Heart right ventricle (tissue), 16 donors: ENCODE data around the gene MYOD1. TPM values are rescaled to one million over a fixed set of nuclear protein-coding genes. Genes with fewer than 3 reads are reported as not detected.

Source experiments
- ATAC-seq, 8 donors: fragments of 200-7000 bp; cut with Tn5 transposase; one replicate each; pipeline ENCODE4 v1.9.1; 2020; ENCODE audit warnings: mild to moderate bottlenecking in 8 of 8, moderate library complexity in 8 of 8, moderate number of reproducible peaks in 1 of 8
- DNase-seq, 2 donors: peaks; one replicate each; pipeline ENCODE4 v3.0.0-alpha.2; 2020
- H3K27ac ChIP-seq, 10 donors: fragments of 200-600 bp; sonication (generic) in 2 of 10; one replicate each; pipeline versions ENCODE4 v1.5.0 to v1.8.0; 2020 to 2022; ENCODE audit warnings: mild to moderate bottlenecking in 3 of 10
- H3K27me3 ChIP-seq, 7 donors: fragments of 200-600 bp; one replicate each; pipeline ENCODE4 v1.8.0; 2021 to 2022; ENCODE audit warnings: mild to moderate bottlenecking in 2 of 7
- H3K36me3 ChIP-seq, 9 donors: fragments of 200-600 bp; sonication (generic) in 1 of 9; one replicate each; pipeline versions ENCODE4 v1.5.0 to v1.8.0; 2020 to 2022; ENCODE audit warnings: mild to moderate bottlenecking in 2 of 9
- H3K4me1 ChIP-seq, 9 donors: fragments of 200-600 bp; sonication (generic) in 1 of 9; one replicate each; pipeline versions ENCODE4 v1.5.0 to v1.8.0; 2020 to 2022; ENCODE audit warnings: mild to moderate bottlenecking in 4 of 9
- H3K4me3 ChIP-seq, 10 donors: fragments of 200-600 bp; sonication (generic) in 2 of 10; one replicate each; pipeline versions ENCODE4 v1.5.0 to v1.8.0; 2020 to 2022; ENCODE audit warnings: mild to moderate bottlenecking in 7 of 10, moderate library complexity in 2 of 10
- H3K9me3 ChIP-seq, 11 donors: fragments of 200-600 bp in 10 of 11; sonication (generic) in 2 of 11; one replicate each; pipeline versions ENCODE4 v1.5.0 to v1.8.0; 2013 to 2022; ENCODE audit warnings: mild to moderate bottlenecking in 2 of 11, control low read depth in 1 of 11, moderate library complexity in 1 of 11
- WGBS, 2 donors: extraction: QIAGEN DNeasy Blood & Tissue Kit; methylation state at CpG; one replicate each; pipeline ENCODE4 v1.1.7; 2013; ENCODE audit warnings: inconsistent platforms in 1 of 2; 5-methylcytosine and 5-hydroxymethylcytosine counted together
- intact Hi-C, 10 donors: fragments of 100-400 bp; cut with DNase I; formaldehyde crosslinking; loops; one replicate each; pipeline versions ENCODE4 v1.11.1 to v1.14.2; 2022
- polyA plus RNA-seq, 2 donors: library from polyadenylated mRNA; stranded (reverse); fragments of 200-250 nt; gene quantifications; one replicate each; pipeline ENCODE4 v1.2.3, GENCODE V29; 2013
- total RNA-seq, 10 donors: library from RNA; stranded (reverse); fragmentation: NEBNext Ultra II Directional in 3 of 10; extraction: Animal tissue kit (Norgen Biotek cat#: 25700) in 3 of 10; gene quantifications; one replicate each; pipeline versions ENCODE4 v1.2.1 to v1.2.4, GENCODE V29; 2021 to 2023
- TF ChIP-seq, protein P1 (sequence below), 9 donors: fragments of 200-600 bp; sonication (generic) in 2 of 9; IDR thresholded peaks; one replicate each; pipeline versions ENCODE4 v1.5.0 to v1.8.0; 2021 to 2022; ENCODE audit warnings: antibody characterized with exemption in 9 of 9, mild to moderate bottlenecking in 5 of 9, moderate library complexity in 1 of 9
- donor health status: Arrhythmogenic right ventricular cardiomyopathy.
- donor health status: ischemic (EF 13 %, LVEDD 7.1; RV severe dilation, severe dysfunction).
- donor health status: healthy with polysubstance abuse.
- donor health status: DM: no; HTN: yes; CAD: no.
- donor health status: DM: no; HTN: no; CAD: no.
- donor health status: ischemic (EF 25% LVEDD 6.9; RV normal size, moderate dysfunction).
- donor health status: ischemic (EF 25% LVEDD 5.7; RV mildly dilated, moderate dysfunction).
- donor health status: healthy.
- donor health status: DM: yes; HTN: yes; CAD: no.
- donor health status: Ischemic cardiomyopathy.
- donor health status: ischemic (EF 35%, LVEDD 5.7; RV mildly dilated, moderate dysfunction).
- donor health status: nonischemic (EF 11% LVEDD 7.7; RV severe dilation, severe dysfunction).
- donor health status: DM: yes; HTN: yes; CAD: no.
- donor health status: PGD.
- donor health status: ischemic (EF 29% LVEDD 5.4; RV normal size, mild dysfunction).
- donor health status: nonischemic (EF 23%, LVEDD 6.1; RV moderate dilation, normal function).

The MYOD1 gene
- total and polyA plus RNA-seq, 12 donors = 0.20 TPM; not detected in 11

GRCh38 chr11:17748044-17748443 lies 28.7 kb downstream of the MYOD1 start:
- Histone ChIP-seq H3K4me3 (no peak overlapping the region), H3K27me3 (peaks cover 0 to 8% (median 0%) of the 10 kb centered on the region in 7 donors), H3K9me3 (no peaks in the 10 kb centered on the region), H3K4me1 (peaks cover 0 to 9% (median 0%) of the 10 kb centered on the region in 9 donors), H3K27ac (no peak overlapping the region), H3K36me3 (no peaks in the 10 kb centered on the region)
- no peak for ATAC-seq
- no peak for DNase-seq
- intact Hi-C loops = no loop called here
- TF ChIP-seq, protein P1, sequence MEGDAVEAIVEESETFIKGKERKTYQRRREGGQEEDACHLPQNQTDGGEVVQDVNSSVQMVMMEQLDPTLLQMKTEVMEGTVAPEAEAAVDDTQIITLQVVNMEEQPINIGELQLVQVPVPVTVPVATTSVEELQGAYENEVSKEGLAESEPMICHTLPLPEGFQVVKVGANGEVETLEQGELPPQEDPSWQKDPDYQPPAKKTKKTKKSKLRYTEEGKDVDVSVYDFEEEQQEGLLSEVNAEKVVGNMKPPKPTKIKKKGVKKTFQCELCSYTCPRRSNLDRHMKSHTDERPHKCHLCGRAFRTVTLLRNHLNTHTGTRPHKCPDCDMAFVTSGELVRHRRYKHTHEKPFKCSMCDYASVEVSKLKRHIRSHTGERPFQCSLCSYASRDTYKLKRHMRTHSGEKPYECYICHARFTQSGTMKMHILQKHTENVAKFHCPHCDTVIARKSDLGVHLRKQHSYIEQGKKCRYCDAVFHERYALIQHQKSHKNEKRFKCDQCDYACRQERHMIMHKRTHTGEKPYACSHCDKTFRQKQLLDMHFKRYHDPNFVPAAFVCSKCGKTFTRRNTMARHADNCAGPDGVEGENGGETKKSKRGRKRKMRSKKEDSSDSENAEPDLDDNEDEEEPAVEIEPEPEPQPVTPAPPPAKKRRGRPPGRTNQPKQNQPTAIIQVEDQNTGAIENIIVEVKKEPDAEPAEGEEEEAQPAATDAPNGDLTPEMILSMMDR (IDR thresholded peaks at IDR 0.05) = no peak
- WGBS, 2 donors = 80 to 92% methylated on average over 8 of the region's 8 CpGs

DNA sequence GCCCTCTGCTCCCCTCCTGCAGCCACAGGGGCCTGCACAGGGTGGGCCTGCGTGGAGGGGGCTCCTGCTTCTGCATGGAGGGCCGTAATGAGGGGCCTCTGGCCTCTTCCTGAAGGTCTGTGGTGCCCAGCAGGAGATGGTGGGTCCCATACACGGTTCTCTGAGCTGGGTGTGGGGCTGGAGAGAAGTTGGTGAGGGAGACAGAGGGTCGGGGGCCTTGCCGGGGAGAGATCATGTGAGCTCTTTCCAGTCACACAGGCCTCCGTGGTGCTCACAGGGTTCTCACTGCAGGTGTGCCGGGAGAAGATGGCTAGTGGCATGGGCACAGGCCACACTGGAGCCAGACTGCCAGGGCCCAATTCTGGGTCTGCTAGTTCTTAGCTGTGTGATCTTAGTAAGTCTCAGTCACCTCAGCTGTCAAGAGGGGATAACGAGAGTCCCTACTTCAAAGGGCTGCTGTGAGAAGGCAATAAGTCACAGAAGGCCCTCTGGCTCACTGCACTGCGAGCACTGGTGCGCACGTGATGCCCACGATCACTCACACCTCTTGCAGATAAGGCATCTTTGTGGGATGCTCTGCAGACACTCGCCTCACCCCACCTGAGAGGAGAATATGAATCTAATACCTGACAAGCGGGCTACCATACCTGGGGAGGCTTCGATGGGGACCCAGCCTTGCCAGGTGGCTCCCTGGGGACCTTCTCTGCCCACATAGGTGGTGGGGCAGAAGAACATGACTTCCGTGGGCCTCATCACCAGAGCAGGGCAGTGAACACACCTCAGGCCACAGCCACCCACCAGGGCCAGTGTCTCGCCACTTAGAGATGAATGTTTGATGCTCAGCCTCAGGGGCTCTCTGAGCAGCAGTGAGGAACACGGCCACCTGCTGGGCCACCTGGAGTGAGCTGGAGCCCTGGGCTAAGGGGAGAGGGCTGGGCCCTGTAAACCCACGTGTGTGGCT lies 29.7 kb downstream of the MYOD1 start:
- H3K27me3 ChIP-seq = peaks cover 0 to 7% (median 0%) of the 10 kb centered on the region in 7 donors
- no peak overlapping the region for H3K4me3 ChIP-seq
- H3K4me1 ChIP-seq = peaks cover 0 to 9% (median 0%) of the 10 kb centered on the region in 9 donors
- ATAC-seq (no peak), DNase-seq (no peak)
- H3K9me3 ChIP-seq = no peaks in the 10 kb centered on the region
- no peaks in the 10 kb centered on the region for H3K36me3 ChIP-seq
- intact Hi-C loops = no loop called here
- 82 to 84% methylated on average over 19 of the region's 19 CpGs for WGBS, 2 donors
- no peak overlapping the region for H3K27ac ChIP-seq
- TF ChIP-seq, protein P1 (IDR thresholded peaks at IDR 0.05) = no peak

GRCh38 chr11:17750013-17750800 lies 30.8 kb downstream of the MYOD1 start:
- DNase-seq (peak in 1 of 2 donors; percentile 8), ATAC-seq (peak in 6 of 8 donors; percentile 40 to 81 (median 62))
- intact Hi-C loops = loop anchor here in 1 of 10 donors (5.0 kb wide), 1 partner anchor 227 kb away; no protein-coding TSS in a partner anchor
- no peaks in the 10 kb centered on the region for H3K36me3 ChIP-seq
- peak overlapping the region in 3 of 10 donors; percentile 22 to 44 (median 30) for H3K27ac ChIP-seq
- H3K27me3 ChIP-seq = peaks cover 0 to 7% (median 0%) of the 10 kb centered on the region in 7 donors
- H3K9me3 ChIP-seq = no peaks in the 10 kb centered on the region
- peaks cover 0 to 9% (median 0%) of the 10 kb centered on the region in 9 donors for H3K4me1 ChIP-seq
- WGBS, 2 donors = 47 to 52% methylated on average over 13 of the region's 13 CpGs
- TF ChIP-seq, protein P1 (IDR thresholded peaks at IDR 0.05) = no peak
- H3K4me3 ChIP-seq = no peak overlapping the region

GRCh38 chr11:17750801-17751165 lies 31.4 kb downstream of the MYOD1 start:
- WGBS, 2 donors = 64 to 68% methylated on average over 2 of the region's 2 CpGs

More at GRCh38 chr11:17750801-17751165, 31.4 kb downstream of the MYOD1 start:
- ATAC-seq (no peak), DNase-seq (no peak)
- no peaks in the 10 kb centered on the region for H3K9me3 ChIP-seq
- H3K27ac ChIP-seq = no peak overlapping the region
- H3K36me3 ChIP-seq = no peaks in the 10 kb centered on the region
- intact Hi-C loops = loop anchor here in 1 of 10 donors (5.0 kb wide), 1 partner anchor 227 kb away; no protein-coding TSS in a partner anchor
- TF ChIP-seq, protein P1 (IDR thresholded peaks at IDR 0.05) = no peak
- H3K4me3 ChIP-seq = no peak overlapping the region
- H3K4me1 ChIP-seq = peaks cover 0 to 9% (median 0%) of the 10 kb centered on the region in 9 donors
- H3K27me3 ChIP-seq = peaks cover 0 to 7% (median 0%) of the 10 kb centered on the region in 7 donors
